Trophoblast cell (in vitro differentiated cells and primary cell): ENCODE data around the gene TNNC1.

Source experiments
- DNase-seq, 2 donors: peaks; one replicate each; pipeline ENCODE4 v3.0.0-alpha.2; 2016
- H2AFZ ChIP-seq: 2 replicates; pipeline ENCODE4 v1.6.1; 2013; ENCODE audit warnings: low read length, moderate library complexity, mild to moderate bottlenecking; ENCODE audit not compliant: insufficient read depth, poor library complexity
- H2AK5ac ChIP-seq: 2 replicates; pipeline ENCODE4 v1.6.1; 2013; ENCODE audit warnings: mild to moderate bottlenecking, low read length
- H2BK120ac ChIP-seq: 2 replicates; pipeline ENCODE4 v1.6.1; 2013; ENCODE audit warnings: low read length, mild to moderate bottlenecking, moderate library complexity; ENCODE audit not compliant: insufficient read depth, poor library complexity
- H2BK12ac ChIP-seq: 2 replicates; pipeline ENCODE4 v1.6.1; 2013; ENCODE audit warnings: mild to moderate bottlenecking, low read length, moderate library complexity
- H2BK5ac ChIP-seq: 2 replicates; pipeline ENCODE4 v1.6.1; 2013; ENCODE audit warnings: low read length, low read depth, moderate library complexity, mild to moderate bottlenecking; ENCODE audit not compliant: poor library complexity
- H3K14ac ChIP-seq: 2 replicates; pipeline ENCODE4 v1.6.1; 2013; ENCODE audit warnings: mild to moderate bottlenecking, low read length
- H3K18ac ChIP-seq: 2 replicates; pipeline ENCODE4 v1.6.1; 2013; ENCODE audit warnings: mild to moderate bottlenecking, low read length
- H3K23ac ChIP-seq: 2 replicates; pipeline ENCODE4 v1.6.1; 2013; ENCODE audit warnings: low read length
- H3K27ac ChIP-seq: 2 replicates; pipeline ENCODE4 v1.5.1; 2013; ENCODE audit warnings: low read depth, mild to moderate bottlenecking, inconsistent platforms, low read length, moderate library complexity
- H3K27me3 ChIP-seq: 2 replicates; pipeline ENCODE4 v1.6.1; 2013; ENCODE audit warnings: inconsistent platforms, mild to moderate bottlenecking, low read length, moderate library complexity; ENCODE audit not compliant: insufficient read depth
- H3K36me3 ChIP-seq, 2 experiments: 1 replicate in 1 of 2; 2 replicates in 1 of 2; pipeline ENCODE4 v1.6.1; 2013; ENCODE audit warnings: low read length in 2 of 2, mild to moderate bottlenecking in 2 of 2, moderate library complexity in 1 of 2; ENCODE audit not compliant: insufficient read depth in 2 of 2, control insufficient read depth in 1 of 2
- H3K4ac ChIP-seq: 2 replicates; pipeline ENCODE4 v1.6.1; 2013; ENCODE audit warnings: low read depth, mild to moderate bottlenecking, low read length, moderate library complexity
- H3K4me1 ChIP-seq, 2 experiments: 1 replicate in 1 of 2; 2 replicates in 1 of 2; pipeline ENCODE4 v1.6.1; 2013; ENCODE audit warnings: low read length in 2 of 2, mild to moderate bottlenecking in 2 of 2, moderate library complexity in 1 of 2; ENCODE audit not compliant: insufficient read depth in 2 of 2, control insufficient read depth in 1 of 2
- H3K4me2 ChIP-seq: 2 replicates; pipeline ENCODE4 v1.6.1; 2013; ENCODE audit warnings: inconsistent platforms, mild to moderate bottlenecking, low read length, moderate library complexity
- H3K4me3 ChIP-seq: 2 replicates; pipeline ENCODE4 v1.5.1; 2013; ENCODE audit warnings: mild to moderate bottlenecking, low read depth, low read length, inconsistent platforms
- H3K79me1 ChIP-seq: one replicate; pipeline ENCODE4 v1.6.1; 2013; ENCODE audit warnings: low read length
- H3K79me2 ChIP-seq: 2 replicates; pipeline ENCODE4 v1.6.1; 2013; ENCODE audit warnings: low read length, mild to moderate bottlenecking; ENCODE audit not compliant: control insufficient read depth, insufficient read depth, poor library complexity
- H3K9ac ChIP-seq: 2 replicates; pipeline ENCODE4 v1.6.1; 2013; ENCODE audit warnings: mild to moderate bottlenecking, low read length
- H3K9me3 ChIP-seq: 2 replicates; pipeline ENCODE4 v1.6.1; 2013; ENCODE audit warnings: low read depth, mild to moderate bottlenecking, control low read depth, inconsistent platforms, low read length; ENCODE audit not compliant: insufficient read depth
- H4K12ac ChIP-seq: 2 replicates; pipeline ENCODE4 v1.6.1; 2013; ENCODE audit warnings: low read depth, mild to moderate bottlenecking, low read length, moderate library complexity
- H4K8ac ChIP-seq: 2 replicates; pipeline ENCODE4 v1.6.1; 2013; ENCODE audit warnings: low read depth, mild to moderate bottlenecking, low read length, moderate library complexity
- H4K91ac ChIP-seq: one replicate; pipeline ENCODE4 v1.6.1; 2013; ENCODE audit warnings: low read depth, mild to moderate bottlenecking, low read length, moderate library complexity
- WGBS: extraction: QIAGEN DNeasy Blood & Tissue Kit; methylation state at CpG from one replicate; pipeline ENCODE4 v1.1.7; 2013; ENCODE audit warnings: missing lambda C conversion rate; ENCODE audit not compliant: insufficient read length, insufficient coverage; ENCODE audit errors: extremely low coverage; 5-methylcytosine and 5-hydroxymethylcytosine counted together

Gene TNNC1

DNA sequence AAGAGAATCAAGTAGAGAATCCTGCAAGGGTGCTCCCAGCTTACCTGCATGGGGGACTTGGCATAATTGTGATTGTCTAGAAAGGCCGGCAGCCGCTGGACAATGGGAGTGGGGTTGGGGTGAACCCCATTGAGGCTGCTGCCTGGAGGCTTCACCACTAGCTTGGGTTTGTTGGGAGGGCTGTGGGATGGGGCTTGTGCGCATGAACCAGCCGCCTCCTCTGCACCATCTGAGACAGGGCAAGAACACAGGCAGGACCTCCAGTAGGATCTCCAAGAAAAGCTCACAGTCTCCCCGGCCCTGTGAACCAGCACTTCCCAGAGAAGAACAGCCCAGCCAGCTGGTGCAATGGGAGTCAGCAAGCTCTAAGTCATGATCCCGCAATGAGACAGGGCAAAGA, 48.8 kb downstream of the TNNC1 start:
- no peak for DNase-seq
- Histone ChIP-seq H3K9me3 (peaks cover 4% of the 10 kb centered on the region), H3K4me2 (no peak overlapping the region), H2BK12ac (no peak overlapping the region), H4K8ac (no peak overlapping the region), H4K12ac (no peak overlapping the region), H3K79me2 (peaks cover 6% of the 10 kb centered on the region), H3K4me3 (no peak overlapping the region), H3K4ac (no peak overlapping the region), H3K18ac (no peak overlapping the region), H2BK120ac (no peak overlapping the region), H3K14ac (no peak overlapping the region), H4K91ac (no peak overlapping the region), H3K23ac (no peak overlapping the region), H3K4me1 (peaks cover 9 to 11% of the 10 kb centered on the region in 2 experiments), H3K9ac (no peak overlapping the region), H3K79me1 (peaks cover 5% of the 10 kb centered on the region), H3K27me3 (no peaks in the 10 kb centered on the region), H2AK5ac (no peak overlapping the region), H2AFZ (no peak overlapping the region), H3K36me3 (peaks cover 76 to 80% of the 10 kb centered on the region in 2 experiments), H2BK5ac (no peak overlapping the region), H3K27ac (no peak overlapping the region)
- WGBS: no CpG with 5 or more reads among the region's 6 CpGs

GRCh38 chr3:52404391-52404790, 49.5 kb downstream of the TNNC1 start:
- H2BK120ac ChIP-seq: no peak overlapping the region
- no peak for DNase-seq
- no peak overlapping the region for H3K14ac ChIP-seq
- no peaks in the 10 kb centered on the region for H3K27me3 ChIP-seq
- H2AFZ ChIP-seq: no peak overlapping the region
- peaks cover 80% of the 10 kb centered on the region in 2 experiments for H3K36me3 ChIP-seq
- H3K4me1 ChIP-seq: peaks cover 9 to 11% of the 10 kb centered on the region in 2 experiments
- H4K12ac ChIP-seq: no peak overlapping the region
- H3K9ac ChIP-seq: no peak overlapping the region
- no peak overlapping the region for H2AK5ac ChIP-seq
- H3K9me3 ChIP-seq: peaks cover 4% of the 10 kb centered on the region
- peaks cover 2% of the 10 kb centered on the region for H3K79me1 ChIP-seq
- no peak overlapping the region for H3K4me3 ChIP-seq
- no peak overlapping the region for H4K91ac ChIP-seq
- WGBS: no CpG with 5 or more reads among the region's 10 CpGs
- H3K4ac ChIP-seq: no peak overlapping the region
- no peak overlapping the region for H3K27ac ChIP-seq
- H3K4me2 ChIP-seq: no peak overlapping the region
- no peak overlapping the region for H3K23ac ChIP-seq
- no peak overlapping the region for H4K8ac ChIP-seq
- peaks cover 3% of the 10 kb centered on the region for H3K79me2 ChIP-seq
- no peak overlapping the region for H2BK5ac ChIP-seq
- no peak overlapping the region for H3K18ac ChIP-seq
- H2BK12ac ChIP-seq: no peak overlapping the region

GRCh38 chr3:52403955-52404354, 49.9 kb downstream of the TNNC1 start:
- Histone ChIP-seq H3K79me2 (no peaks in the 10 kb centered on the region), H3K79me1 (no peaks in the 10 kb centered on the region), H2BK120ac (no peak overlapping the region), H3K18ac (no peak overlapping the region), H3K4me2 (no peak overlapping the region), H2AK5ac (no peak overlapping the region), H3K14ac (no peak overlapping the region), H3K4me1 (peaks cover 5 to 8% of the 10 kb centered on the region in 2 experiments), H2AFZ (no peak overlapping the region), H4K8ac (no peak overlapping the region), H3K27ac (no peak overlapping the region), H3K4me3 (no peak overlapping the region), H4K12ac (no peak overlapping the region), H3K27me3 (no peaks in the 10 kb centered on the region), H3K4ac (no peak overlapping the region), H3K23ac (no peak overlapping the region), H3K9me3 (peaks cover 4% of the 10 kb centered on the region), H2BK12ac (no peak overlapping the region), H3K36me3 (peaks cover 80% of the 10 kb centered on the region in 2 experiments), H3K9ac (no peak overlapping the region), H2BK5ac (no peak overlapping the region), H4K91ac (no peak overlapping the region)
- no CpG with 5 or more reads among the region's 3 CpGs for WGBS
- no peak for DNase-seq

GRCh38 chr3:52403271-52403841, 50.5 kb downstream of the TNNC1 start:
- no peak overlapping the region for H3K4me2 ChIP-seq
- DNase-seq: no peak
- peaks cover 4% of the 10 kb centered on the region for H3K9me3 ChIP-seq
- H2BK120ac ChIP-seq: no peak overlapping the region
- peaks cover 5% of the 10 kb centered on the region in 2 experiments for H3K4me1 ChIP-seq
- H2AFZ ChIP-seq: no peak overlapping the region
- no peak overlapping the region for H3K18ac ChIP-seq
- H3K79me1 ChIP-seq: no peaks in the 10 kb centered on the region
- H3K27ac ChIP-seq: no peak overlapping the region
- no peak overlapping the region for H4K12ac ChIP-seq
- H4K8ac ChIP-seq: no peak overlapping the region
- H4K91ac ChIP-seq: no peak overlapping the region
- H2BK5ac ChIP-seq: no peak overlapping the region
- no peak overlapping the region for H2BK12ac ChIP-seq
- H3K23ac ChIP-seq: no peak overlapping the region
- H2AK5ac ChIP-seq: no peak overlapping the region
- H3K4ac ChIP-seq: no peak overlapping the region
- no CpG with 5 or more reads among the region's 19 CpGs for WGBS
- H3K4me3 ChIP-seq: no peak overlapping the region
- no peak overlapping the region for H3K9ac ChIP-seq
- H3K36me3 ChIP-seq: peaks cover 77 to 78% of the 10 kb centered on the region in 2 experiments
- H3K79me2 ChIP-seq: no peaks in the 10 kb centered on the region
- H3K14ac ChIP-seq: no peak overlapping the region
- no peaks in the 10 kb centered on the region for H3K27me3 ChIP-seq
